Measurements from ENCODE around the gene HCAR2.
"Not testable (repeated sequence)": the region's sequence is repeated elsewhere in the genome, so short reads cannot be mapped to it uniquely, and the experiment has no call there.

The HCAR2 gene

GRCh38 chr12:122661246-122661645 lies 41.9 kb downstream of the HCAR2 start:
- no peak for DNase-seq

- DNase-seq, result no peak
These were observed 43.6 kb downstream of the HCAR2 start for GRCh38 chr12:122659579-122659978.

- no peak for DNase-seq
These were observed 46.9 kb downstream of the HCAR2 start for GRCh38 chr12:122656298-122656697.

DNA sequence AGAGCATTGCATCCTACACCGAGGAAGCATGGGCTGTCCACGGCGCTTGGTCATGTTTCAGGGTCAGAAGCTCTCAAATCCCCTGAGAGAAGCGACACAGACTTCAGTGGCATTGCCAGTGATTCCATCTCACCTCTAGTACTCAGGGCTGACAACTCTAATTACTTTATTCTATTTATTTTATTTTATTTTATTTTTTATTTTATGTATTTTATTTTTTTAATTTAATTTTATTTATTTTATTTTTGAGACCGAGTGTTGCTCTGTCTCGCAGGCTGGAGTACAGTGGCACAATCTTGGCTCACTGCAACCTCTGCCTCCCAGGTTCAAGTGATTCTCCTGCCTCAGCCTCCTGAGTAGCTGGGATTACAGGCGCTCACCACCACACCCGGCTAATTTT lies 49.9 kb downstream of the HCAR2 start:
- not testable (repeated sequence) for DNase-seq

DNA sequence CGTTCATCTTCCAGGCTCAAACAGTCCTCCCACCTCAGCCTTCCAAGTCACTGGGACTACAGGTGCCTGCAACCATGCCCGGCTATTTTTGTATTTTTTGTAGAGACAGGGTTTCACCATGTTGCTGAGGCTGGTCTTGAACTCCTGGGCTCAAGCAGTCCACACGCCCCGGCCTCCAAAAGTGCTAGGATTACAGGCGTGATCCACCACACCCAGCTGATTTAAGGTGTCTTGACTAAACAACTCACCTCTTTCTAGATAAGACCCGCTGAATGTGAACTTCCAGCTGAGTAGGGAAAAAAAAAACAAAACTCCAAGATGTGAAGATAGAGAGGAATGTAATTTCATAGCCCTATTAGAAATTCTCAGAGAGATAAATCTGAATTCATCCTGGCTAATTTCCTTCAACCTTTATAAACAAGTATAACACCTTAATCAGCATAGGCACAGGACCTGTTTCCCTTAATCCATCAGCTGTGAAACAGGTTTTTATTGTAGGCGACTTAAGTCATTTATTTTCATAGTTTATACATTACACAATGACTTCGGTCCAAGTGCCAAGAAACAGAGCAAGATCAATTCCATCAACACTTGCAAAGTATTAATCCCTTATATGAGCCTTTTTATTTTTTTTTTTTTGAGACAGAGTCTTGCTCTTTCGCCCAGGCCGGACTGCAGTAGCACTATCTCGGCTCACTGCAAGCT lies 51.5 kb downstream of the HCAR2 start:
- no peak for DNase-seq
